A549 (cell line): ENCODE results near the gene PARP6. TPM values are rescaled to one million over a fixed set of nuclear protein-coding genes. Genes with fewer than 3 reads are reported as not detected.

ENCODE experiments used
- ATAC-seq, 2 experiments: fragments of 200-7000 bp in 1 of 2; fragments of >200 bp in 1 of 2; cut with Nextera tagmentation in 1 of 2; cut with Tn5 transposase in 1 of 2; 3 replicates each; pipeline versions ENCODE4 v1.8.0 to v1.9.1; 2018 to 2020; ENCODE audit warnings: mild to moderate bottlenecking in 1 of 2, moderate library complexity in 1 of 2
- CTCF ChIA-PET: fragments of 300-600 bp; sonication (Branson Sonifier 250); formaldehyde crosslinking; extraction: SDS; loops from one replicate; lab custom pipeline; 2021; ENCODE audit warnings: antibody characterized with exemption, inconsistent platforms; lab: Yijun Ruan, JAX
- POLR2A ChIA-PET: fragments of 350-600 bp; formaldehyde crosslinking; extraction: SDS; loops from one replicate; lab custom pipeline; 2021; ENCODE audit warnings: antibody characterized with exemption, inconsistent platforms; lab: Yijun Ruan, JAX
- DNase-seq, 2 experiments: peaks; one replicate each; pipeline versions ENCODE4 v3.0.0 to v3.0.0-alpha.2; 2011 to 2016; ENCODE audit warnings: low read depth in 1 of 2, low spot score in 1 of 2
- FAIRE-seq: peaks from 2 replicates; lab custom pipeline; 2011; peaks lifted over from hg19 to GRCh38; lab: Jason Lieb, UNC
- H3K27ac ChIP-seq, 2 experiments: fragments of >200 bp; sonication (Bioruptor Twin); formaldehyde crosslinking; 3 replicates each; pipeline ENCODE4 v1.5.1; 2016 to 2017
- H3K4me1 ChIP-seq: fragments of >200 bp; sonication (Bioruptor Twin); formaldehyde crosslinking; 3 replicates; pipeline ENCODE4 v1.6.1; 2016
- H3K4me2 ChIP-seq: fragments of >200 bp; sonication (Bioruptor Twin); formaldehyde crosslinking; 3 replicates; pipeline ENCODE4 v1.6.1; 2016
- H3K4me3 ChIP-seq: fragments of >200 bp; sonication (Bioruptor Twin); formaldehyde crosslinking; 3 replicates; pipeline ENCODE4 v1.5.1; 2016
- H3K9me3 ChIP-seq: fragments of >200 bp; sonication (Bioruptor Twin); formaldehyde crosslinking; 3 replicates; pipeline ENCODE4 v1.6.1; 2016
- ELK1 ChIP-seq: fragments of 150-350 bp; IDR thresholded peaks from 2 replicates; pipeline ENCODE4 v1.6.1; 2014; ENCODE audit warnings: low read depth, mild to moderate bottlenecking, low read length
- FOXS1 ChIP-seq: fragments of 250-450 bp; sonication (Bioruptor Pico); IDR thresholded peaks from 2 replicates; pipeline ENCODE4 v1.5.0; 2020; ENCODE audit warnings: mild to moderate bottlenecking, moderate library complexity
- HDAC2 ChIP-seq: fragments of 200-600 bp; sonication (generic); IDR thresholded peaks from 2 replicates; pipeline ENCODE4 v1.6.1; 2016
- HOXA7 ChIP-seq: fragments of 250-450 bp; sonication (Bioruptor Pico); IDR thresholded peaks from 2 replicates; pipeline ENCODE4 v1.5.0; 2020; ENCODE audit warnings: mild to moderate bottlenecking, moderate library complexity
- JUNB ChIP-seq: fragments of >200 bp; sonication (Bioruptor Twin); formaldehyde crosslinking; IDR thresholded peaks from 2 replicates; pipeline ENCODE4 v1.6.1; 2016
- KDM1A ChIP-seq: fragments of 200-600 bp; sonication (generic); IDR thresholded peaks from 2 replicates; pipeline ENCODE4 v1.6.1; 2016; ENCODE audit warnings: low read depth, mild to moderate bottlenecking
- NFE2L2 ChIP-seq: fragments of 150-350 bp; conservative IDR thresholded peaks from 2 replicates; pipeline ENCODE4 v1.6.1; 2014; ENCODE audit warnings: low read length
- PBX3 ChIP-seq: IDR thresholded peaks from 2 replicates; pipeline ENCODE4 v1.6.1; 2012
- POLR2A ChIP-seq: IDR thresholded peaks from 2 replicates; pipeline ENCODE4 v1.6.1; 2012; ENCODE audit warnings: mild to moderate bottlenecking, low read length
- POLR2AphosphoS2 ChIP-seq: conservative IDR thresholded peaks from 2 replicates; pipeline ENCODE4 v1.6.1; 2012; ENCODE audit warnings: low read length, improper control_type of control experiment, inconsistent platforms
- RAD21 ChIP-seq, 2 experiments: fragments of >200 bp in 1 of 2; sonication (Bioruptor Twin) in 1 of 2; formaldehyde crosslinking in 1 of 2; IDR thresholded peaks in 1 of 2; conservative IDR thresholded peaks in 1 of 2; 2 replicates in 1 of 2; 3 replicates in 1 of 2; pipeline ENCODE4 v1.6.1; 2012 to 2018; ENCODE audit warnings: inconsistent platforms in 1 of 2
- RARB ChIP-seq: fragments of 250-450 bp; sonication (Bioruptor Pico); IDR thresholded peaks from 2 replicates; pipeline ENCODE4 v1.8.0; 2021; ENCODE audit warnings: mild to moderate bottlenecking, moderate library complexity
- SMC3 ChIP-seq: fragments of >200 bp; sonication (Bioruptor Twin); formaldehyde crosslinking; IDR thresholded peaks from 3 replicates; pipeline ENCODE4 v1.6.1; 2018; ENCODE audit warnings: inconsistent platforms
- ZC3H11A ChIP-seq: fragments of 450-650 bp; IDR thresholded peaks from 2 replicates; pipeline ENCODE4 v1.6.1; 2014; ENCODE audit warnings: antibody characterized with exemption, mild to moderate bottlenecking
- WGBS: methylation state at CpG from one replicate; pipeline ENCODE4 v1.1.6; 2017; ENCODE audit errors: missing lambda C conversion rate; 5-methylcytosine and 5-hydroxymethylcytosine counted together
- polyA plus RNA-seq, 4 experiments: library from polyadenylated mRNA; depleted of rRNA in 3 of 4; stranded (reverse); fragments of >200 nt; fragmentation: RNase III in 1 of 4; extraction: RNeasy Plus Mini Kit Qiagen cat#74134 plus additional on column Dnase treatment in 1 of 4; gene quantifications; 2 replicates in 3 of 4; 3 replicates in 1 of 4; pipeline ENCODE4 v1.2.3, GENCODE V29; 2011 to 2017
- TF ChIP-seq, protein P1 (sequence below): fragments of >200 bp; sonication (Bioruptor Twin); formaldehyde crosslinking; IDR thresholded peaks from 3 replicates; pipeline ENCODE4 v1.5.1; 2016

Gene PARP6
- polyA plus RNA-seq, 2 of the 4 experiments (the other 2 are of a cell fraction), result 78.0 to 167 TPM

- 37% methylated on average over 10 of the region's 10 CpGs for WGBS
- peak; percentile 75 to 91; a peak in 5 of 6 replicates for ATAC-seq
- FAIRE-seq, result no peak
- no peak overlapping the region for H3K4me3 ChIP-seq
- no peaks in the 10 kb centered on the region for H3K4me1 ChIP-seq
- CTCF ChIA-PET, result interaction anchor here (0.6 to 6.9 kb wide), 32 partner anchors 8 to 258 kb away, joined by 3 to 69 read pairs (median 6); partner anchors contain the start of genes CELF6 and GRAMD2A
- no peak overlapping the region for H3K27ac ChIP-seq
- H3K9me3 ChIP-seq, result no peaks in the 10 kb centered on the region
- H3K4me2 ChIP-seq, result no peak overlapping the region
- peak; percentile 72 to 83 for DNase-seq
- peak; percentile 58 to 66 for TF ChIP-seq RAD21 (conservative IDR thresholded peaks at IDR 0.05 in 1 of 2, IDR thresholded peaks at IDR 0.05 in 1 of 2)
- TF ChIP-seq, protein P1, sequence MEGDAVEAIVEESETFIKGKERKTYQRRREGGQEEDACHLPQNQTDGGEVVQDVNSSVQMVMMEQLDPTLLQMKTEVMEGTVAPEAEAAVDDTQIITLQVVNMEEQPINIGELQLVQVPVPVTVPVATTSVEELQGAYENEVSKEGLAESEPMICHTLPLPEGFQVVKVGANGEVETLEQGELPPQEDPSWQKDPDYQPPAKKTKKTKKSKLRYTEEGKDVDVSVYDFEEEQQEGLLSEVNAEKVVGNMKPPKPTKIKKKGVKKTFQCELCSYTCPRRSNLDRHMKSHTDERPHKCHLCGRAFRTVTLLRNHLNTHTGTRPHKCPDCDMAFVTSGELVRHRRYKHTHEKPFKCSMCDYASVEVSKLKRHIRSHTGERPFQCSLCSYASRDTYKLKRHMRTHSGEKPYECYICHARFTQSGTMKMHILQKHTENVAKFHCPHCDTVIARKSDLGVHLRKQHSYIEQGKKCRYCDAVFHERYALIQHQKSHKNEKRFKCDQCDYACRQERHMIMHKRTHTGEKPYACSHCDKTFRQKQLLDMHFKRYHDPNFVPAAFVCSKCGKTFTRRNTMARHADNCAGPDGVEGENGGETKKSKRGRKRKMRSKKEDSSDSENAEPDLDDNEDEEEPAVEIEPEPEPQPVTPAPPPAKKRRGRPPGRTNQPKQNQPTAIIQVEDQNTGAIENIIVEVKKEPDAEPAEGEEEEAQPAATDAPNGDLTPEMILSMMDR, result peak; percentile 77
- no peak for TF ChIP-seq KDM1A
- TF ChIP-seq PBX3, result no peak
- TF ChIP-seq SMC3, result peak; percentile 76
- TF ChIP-seq, all 56 proteins: peak for 3
- POLR2A ChIA-PET, result no interaction called here
Measured at GRCh38 chr15:72285927-72286516, 13.7 kb upstream of the PARP6 start.

DNA sequence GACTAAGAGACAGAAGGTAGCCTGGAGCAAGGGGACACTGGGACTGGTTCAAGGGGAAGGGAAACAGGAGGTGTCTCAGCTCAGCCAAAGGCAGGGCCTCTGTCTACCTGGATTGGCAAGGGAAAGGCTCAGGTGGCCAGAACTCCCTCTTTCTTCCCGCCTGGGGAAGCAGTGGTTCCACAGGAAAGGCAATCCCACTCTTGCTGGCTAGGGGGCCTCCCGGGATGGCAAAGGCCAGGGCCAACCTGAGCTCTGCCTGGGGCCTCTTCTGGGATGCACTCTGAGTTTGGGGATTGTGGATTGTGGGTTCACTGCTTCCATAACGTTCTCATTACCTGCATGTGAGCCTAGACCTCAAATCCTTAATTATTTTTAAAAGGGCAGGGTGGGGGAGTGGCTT, 13.0 kb upstream of the PARP6 start:
- POLR2A ChIA-PET, result no interaction called here

GRCh38 chr15:72284781-72285180, 12.4 kb upstream of the PARP6 start:
- Histone ChIP-seq H3K4me1 (no peaks in the 10 kb centered on the region), H3K4me3 (no peak overlapping the region), H3K9me3 (no peaks in the 10 kb centered on the region), H3K4me2 (no peak overlapping the region), H3K27ac (no peak overlapping the region)
- TF ChIP-seq HOXA7 (CRISPR knock-in tag) (no peak), ELK1 (no peak), RAD21 (conservative IDR thresholded peaks at IDR 0.05 in 1 of 2, IDR thresholded peaks at IDR 0.05 in 1 of 2) (no peak)
- POLR2A ChIA-PET, result interaction anchor here (1.0 kb wide), 1 partner anchor 54 kb away, joined by 3 read pairs; the partner anchor contains the start of gene PKM
- CTCF ChIA-PET, result interaction anchor here (0.7 to 6.9 kb wide), 24 partner anchors 8 to 118 kb away, joined by 3 to 69 read pairs (median 6); partner anchors contain the start of genes CELF6 and GRAMD2A
- ATAC-seq (no peak), DNase-seq (no peak), FAIRE-seq (no peak)
- WGBS, result 90% methylated on average over 1 of the region's 1 CpG

More for the DNA sequence above, 13.0 kb upstream of the PARP6 start:
- ATAC-seq (peak in 1 of 2 experiments; percentile 53; a peak in 3 of 6 replicates), DNase-seq (peak; percentile 16 to 36), FAIRE-seq (no peak)
- TF ChIP-seq ZC3H11A (no peak), FOXS1 (no peak), NFE2L2 (no peak), HDAC2 (no peak), ELK1 (no peak), POLR2AphosphoS2 (no peak), JUNB (no peak), RARB (CRISPR knock-in tag) (no peak), KDM1A (no peak), HOXA7 (CRISPR knock-in tag) (no peak), POLR2A (no peak), SMC3 (no peak)
- Histone ChIP-seq H3K4me3 (no peak overlapping the region), H3K27ac (no peak overlapping the region), H3K9me3 (no peaks in the 10 kb centered on the region), H3K4me1 (no peaks in the 10 kb centered on the region), H3K4me2 (no peak overlapping the region)
- WGBS, result 52% methylated on average over 3 of the region's 3 CpGs
- CTCF ChIA-PET, result interaction anchor here (0.7 to 6.9 kb wide), 25 partner anchors 9 to 259 kb away, joined by 3 to 69 read pairs (median 6); partner anchors contain the start of genes CELF6 and GRAMD2A
